HG02973 (cell line): ENCODE results near the gene NAV2.

Experiments used
- ATAC-seq: cut with Tn5 transposase; IDR thresholded peaks from one replicate; pipeline ENCODE4 v1.9.1; 2021; ENCODE audit warnings: moderate library complexity; ENCODE audit not compliant: unreplicated experiment

NAV2 gene

DNA sequence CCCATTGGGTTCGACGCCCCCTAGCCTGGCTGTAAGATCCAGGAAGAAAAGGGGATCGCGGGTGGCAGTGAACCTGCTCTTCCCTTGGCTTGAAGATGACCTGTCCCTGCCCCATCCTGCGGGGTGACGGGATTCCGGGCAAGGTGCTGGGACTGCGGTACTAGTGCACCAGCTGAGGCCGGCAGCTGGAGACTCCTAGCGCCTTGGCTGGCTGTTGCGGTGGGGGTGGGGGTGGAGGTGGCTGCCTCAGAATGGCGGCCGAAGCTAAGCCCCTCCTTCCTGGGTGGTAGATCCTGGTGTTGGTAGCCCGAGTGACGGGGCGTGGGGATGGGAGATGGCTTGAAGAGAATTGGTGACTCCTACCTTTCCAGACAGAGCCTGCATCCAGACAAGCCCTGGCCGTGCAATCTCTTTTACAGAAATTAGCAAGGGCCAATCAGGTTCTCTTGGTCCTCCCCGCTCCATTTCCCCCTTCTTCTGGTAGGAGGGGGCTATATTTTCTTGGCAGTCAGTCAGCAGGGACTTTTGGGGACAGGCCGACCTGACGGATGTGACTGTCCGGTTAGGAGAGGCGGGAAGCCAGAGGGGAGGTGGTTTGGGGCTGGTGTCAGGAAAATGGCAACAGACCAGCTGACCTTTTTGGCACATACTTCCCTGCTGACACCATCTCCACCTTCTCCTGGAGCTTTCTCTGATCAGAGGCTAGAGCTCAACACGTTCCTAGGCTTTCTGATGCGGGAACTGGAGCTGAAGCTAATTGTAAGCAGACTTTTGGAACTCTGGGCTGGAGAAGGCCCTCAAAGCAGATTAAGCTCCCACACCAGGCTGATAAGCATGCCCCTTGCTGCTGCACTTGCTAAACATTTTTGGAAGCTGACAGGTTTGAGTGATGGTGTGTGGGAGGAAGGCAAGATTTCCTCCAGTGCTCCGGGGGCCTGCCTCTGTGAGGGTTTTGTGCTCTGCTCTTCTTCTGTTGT is 2.0 kb downstream of the NAV2 start:
- no peak for ATAC-seq

DNA sequence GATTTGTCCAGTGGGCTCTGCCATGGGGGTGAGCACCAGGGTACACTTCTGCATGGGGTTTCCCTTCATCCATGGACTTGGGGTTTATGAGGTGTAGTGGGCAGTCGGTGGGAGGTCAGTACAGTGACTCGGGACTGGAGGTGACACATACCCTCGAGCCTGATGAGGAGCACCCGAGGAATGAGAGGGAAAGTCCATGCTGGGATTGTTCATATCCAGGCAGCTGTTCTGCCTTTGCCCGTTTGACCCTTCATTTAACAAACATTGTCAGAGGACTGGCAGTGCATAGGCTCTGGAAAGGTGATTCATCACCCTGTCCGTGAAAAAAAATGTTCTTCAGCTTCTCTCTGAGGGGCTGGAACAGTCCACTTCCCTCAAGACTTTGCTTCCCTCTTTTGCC is 2.7 kb downstream of the NAV2 start:
- ATAC-seq = no peak

DNA sequence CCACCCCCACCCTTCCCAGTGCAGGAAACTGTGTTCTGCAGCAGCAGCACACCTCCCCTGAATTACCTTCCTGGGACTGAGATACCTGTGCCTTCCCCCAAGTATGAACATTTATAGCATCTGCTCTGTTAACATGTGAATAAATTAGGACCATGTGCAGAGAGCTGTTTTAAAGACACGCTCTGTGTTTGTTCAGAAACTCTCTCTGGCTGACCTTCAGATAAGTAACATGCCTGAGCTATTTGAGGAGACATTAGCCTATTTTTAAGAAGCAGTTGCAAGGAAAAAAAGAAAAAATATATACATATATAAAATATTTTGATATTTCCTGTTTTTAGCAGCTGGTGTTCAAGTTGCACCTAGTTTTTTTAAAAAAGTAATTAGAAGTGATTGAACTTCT is 5.4 kb downstream of the NAV2 start:
- no peak for ATAC-seq

DNA sequence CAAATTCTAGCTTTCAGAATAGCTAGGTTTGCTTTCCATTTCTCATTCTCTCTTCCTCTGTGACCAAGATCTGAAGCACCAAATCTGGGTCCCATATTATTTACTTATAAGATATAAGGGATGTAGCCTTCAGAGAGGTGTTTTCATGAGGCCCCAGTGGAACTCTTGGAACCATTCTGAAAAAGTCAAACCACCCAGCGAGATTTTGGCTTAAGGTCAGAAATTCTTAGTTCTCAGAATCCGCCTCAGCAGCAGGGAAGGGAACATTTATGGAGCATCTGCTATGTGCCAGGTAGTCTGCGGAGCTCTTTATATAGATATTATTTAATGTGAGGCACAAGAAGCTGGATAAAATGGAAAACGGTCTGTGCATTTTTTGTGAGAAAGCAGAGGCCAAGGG is 6.3 kb downstream of the NAV2 start:
- ATAC-seq = no peak

DNA sequence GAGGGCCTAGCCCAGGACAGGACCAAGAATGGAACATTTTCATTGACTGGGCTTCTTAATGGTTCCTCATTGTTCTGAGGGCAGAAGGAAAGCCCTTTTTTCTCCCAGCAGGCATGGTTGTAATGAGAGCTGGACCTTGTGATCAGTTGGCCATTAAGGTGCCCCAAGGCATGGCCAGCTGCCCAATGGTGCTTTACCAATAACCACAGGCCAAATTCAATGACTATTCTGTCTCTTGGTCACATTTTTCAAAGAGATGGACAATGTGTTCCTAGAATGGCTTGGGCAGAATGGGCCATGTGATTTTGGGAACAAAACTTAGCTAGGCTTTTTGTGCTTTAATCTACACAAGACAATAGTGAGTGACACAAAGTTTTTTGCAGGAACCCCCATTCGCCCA is 7.3 kb downstream of the NAV2 start:
- no peak for ATAC-seq

DNA sequence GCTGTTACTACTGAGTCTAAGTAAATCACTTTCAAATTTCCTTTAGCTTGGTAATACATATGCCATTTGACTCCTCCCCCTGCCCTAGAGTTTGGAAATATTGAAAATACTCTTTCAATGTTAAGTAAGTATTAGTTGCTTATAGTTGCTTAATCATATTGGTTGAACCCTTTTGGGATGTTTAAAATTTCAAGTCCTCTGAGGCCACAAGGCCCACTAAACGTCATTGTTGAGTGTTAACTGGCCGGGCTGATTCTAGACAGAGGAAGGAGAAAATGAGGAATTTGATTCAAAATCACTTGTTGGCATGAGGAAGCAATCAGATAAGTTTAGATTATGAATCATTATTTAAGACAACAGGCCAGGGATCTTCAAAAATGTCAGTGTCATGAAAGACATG is 8.5 kb downstream of the NAV2 start:
- no peak for ATAC-seq

DNA sequence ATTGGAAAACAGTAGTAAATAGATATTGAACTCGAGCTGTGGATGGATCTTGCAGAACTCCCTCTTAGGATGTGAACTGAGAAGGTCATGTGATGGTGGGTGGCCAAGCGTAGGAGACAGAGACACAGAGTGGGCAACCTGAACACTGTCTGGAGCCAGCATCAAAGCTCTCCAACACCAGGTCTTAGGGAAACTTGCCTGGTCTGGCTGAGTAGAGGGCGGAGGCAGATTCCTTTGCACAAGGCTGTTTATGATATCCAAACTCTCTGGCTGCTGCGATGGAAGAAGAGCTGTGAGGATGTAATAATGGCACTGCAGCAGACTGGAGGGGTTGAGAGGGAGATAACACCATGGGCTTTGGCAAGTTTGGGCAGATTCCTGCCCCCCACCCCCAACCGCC is 10.1 kb downstream of the NAV2 start:
- no peak for ATAC-seq

DNA sequence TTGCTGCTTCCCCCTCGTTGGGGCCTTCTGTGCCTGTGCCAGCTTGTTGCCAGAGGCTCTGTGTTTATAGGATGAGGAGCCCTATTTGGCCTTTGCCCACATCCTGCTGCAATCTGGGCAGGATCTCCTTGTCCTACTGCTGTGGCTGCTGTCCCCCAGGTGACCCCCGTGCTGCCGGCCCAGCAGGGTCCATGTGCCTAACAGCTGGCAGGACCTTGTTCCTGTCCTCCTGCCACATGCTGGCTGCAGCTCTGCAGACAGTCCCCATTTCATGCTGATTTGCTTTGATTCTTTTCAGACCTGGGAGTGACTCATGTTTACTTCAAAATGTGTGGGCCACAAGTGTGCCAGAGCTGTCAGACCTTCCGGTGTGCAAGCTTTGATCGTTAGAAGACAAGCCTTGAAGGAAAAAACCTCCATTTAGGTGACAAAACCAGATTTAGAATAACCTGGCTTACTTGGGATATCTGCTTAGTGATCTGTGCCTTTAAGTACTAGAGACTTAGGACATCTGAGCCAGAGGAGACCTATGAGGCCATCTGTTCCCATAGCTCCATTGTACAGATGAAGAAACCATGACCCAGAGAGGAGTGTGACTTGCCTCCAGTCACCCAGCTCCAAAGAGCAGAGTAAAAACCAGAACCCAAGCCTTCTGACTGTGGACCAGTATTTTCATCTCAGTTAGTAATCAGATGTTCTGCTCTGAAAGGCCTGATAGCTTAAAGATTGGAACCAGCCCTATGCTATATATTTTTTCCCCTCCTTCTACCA is 11.1 kb downstream of the NAV2 start:
- no peak for ATAC-seq

DNA sequence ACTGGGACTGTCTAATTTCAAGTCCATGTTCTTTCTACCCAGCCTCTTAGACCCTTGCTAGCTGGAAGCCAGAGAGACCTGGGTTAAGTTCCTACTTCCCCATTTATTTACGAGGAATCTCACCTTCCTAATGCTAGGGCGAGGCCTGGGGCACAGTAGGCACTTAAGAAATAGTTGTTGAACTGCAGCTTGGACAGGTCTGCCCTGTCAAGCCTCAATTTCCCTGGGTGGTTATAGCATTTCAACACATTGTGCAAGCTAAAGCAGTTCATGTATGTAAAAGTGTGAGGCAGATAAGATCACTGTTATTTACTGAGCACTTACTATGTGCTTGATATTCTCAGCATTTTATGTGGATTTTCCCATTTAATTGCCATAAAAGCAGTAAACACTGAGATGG is 12.1 kb downstream of the NAV2 start:
- ATAC-seq = no peak

DNA sequence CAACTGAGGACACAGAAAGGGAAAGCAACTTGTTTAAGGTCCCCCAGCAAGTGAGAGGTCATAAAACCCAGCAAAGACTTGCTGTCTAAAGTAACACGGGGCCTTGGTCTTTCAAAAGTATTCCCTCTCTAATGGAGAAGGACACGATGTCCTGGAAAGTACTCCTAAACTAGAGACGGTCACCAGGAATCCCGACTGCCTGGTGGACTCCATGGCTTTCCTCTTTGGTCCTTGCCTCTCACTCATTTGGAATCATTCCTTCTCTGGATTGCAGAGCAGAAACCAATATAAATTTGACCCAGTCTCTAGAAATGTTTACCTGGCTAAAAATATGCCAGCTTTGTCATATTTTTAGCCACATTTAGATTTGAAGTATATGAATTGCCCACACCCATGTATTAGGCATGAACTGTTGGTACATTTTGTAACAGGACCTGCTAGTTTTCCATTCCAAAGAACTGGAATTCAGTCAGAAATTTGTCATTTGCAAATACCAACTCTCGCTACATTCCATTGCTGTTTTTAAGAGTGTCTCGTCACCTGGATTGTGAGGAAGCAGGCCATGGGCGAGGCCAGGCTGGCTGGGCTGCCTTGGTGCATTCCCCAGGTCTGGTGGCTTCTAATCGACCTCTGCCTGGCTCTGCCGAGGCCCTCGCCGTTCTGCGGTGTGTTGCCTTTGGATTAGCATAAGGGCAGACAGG is 12.9 kb downstream of the NAV2 start:
- ATAC-seq = no peak

DNA sequence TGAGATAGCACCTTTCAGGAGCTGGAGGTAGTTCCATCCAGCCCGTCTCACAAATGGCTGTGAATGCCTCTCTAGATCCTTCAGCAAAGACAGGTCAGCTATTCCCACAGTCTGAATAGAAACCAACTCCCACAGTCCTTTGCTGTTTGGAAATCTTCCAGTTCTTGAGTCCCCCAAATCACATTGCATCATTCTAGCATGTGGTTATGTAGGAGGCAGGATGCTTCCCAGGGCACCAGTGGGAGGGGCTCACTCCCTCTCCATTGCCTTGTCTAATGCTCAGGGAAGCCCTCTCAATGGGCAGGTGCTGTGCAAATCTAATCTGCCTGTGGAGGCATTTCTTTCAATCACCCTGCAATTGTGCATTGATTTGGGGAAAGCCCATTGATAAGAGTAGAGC is 14.6 kb downstream of the NAV2 start:
- ATAC-seq = no peak

DNA sequence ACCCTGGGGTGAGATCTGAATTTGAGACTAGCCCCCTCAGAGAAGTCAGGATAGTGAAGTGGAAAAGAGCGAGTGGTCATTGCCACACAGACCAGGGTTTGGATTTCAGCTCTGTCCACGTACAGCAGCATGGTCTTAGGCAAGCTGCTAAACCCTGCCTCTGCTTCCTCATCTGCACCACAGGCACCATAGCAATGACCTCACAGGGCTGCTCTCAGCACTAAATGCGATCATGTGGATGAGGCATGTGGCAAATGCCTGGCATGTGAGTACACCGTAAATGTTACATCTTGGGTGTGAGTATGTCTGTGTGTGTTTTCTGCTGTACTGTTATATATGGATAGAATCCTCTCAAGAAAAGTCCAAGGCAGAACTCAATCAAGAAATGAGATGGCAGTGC is 15.8 kb downstream of the NAV2 start:
- ATAC-seq = no peak

DNA sequence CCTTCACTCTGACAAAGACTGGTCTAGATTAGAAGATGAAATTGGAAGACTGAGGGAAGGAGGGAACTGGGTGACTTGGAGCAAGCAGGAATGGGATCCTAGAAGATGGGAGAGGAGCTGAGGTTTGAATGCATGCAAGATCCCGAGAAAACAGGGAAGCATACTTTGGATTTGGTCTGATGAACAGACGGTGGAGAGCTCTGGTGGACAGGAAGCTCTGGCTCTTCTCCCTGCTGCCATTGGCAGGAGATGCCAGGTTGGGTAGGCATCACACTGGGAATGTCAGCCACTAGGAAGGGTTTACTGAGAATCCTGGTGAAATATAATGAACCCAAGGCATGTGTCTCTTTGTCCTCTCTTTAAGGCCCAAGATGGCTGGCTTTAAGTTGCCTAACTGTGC is 16.5 kb downstream of the NAV2 start:
- no peak for ATAC-seq

DNA sequence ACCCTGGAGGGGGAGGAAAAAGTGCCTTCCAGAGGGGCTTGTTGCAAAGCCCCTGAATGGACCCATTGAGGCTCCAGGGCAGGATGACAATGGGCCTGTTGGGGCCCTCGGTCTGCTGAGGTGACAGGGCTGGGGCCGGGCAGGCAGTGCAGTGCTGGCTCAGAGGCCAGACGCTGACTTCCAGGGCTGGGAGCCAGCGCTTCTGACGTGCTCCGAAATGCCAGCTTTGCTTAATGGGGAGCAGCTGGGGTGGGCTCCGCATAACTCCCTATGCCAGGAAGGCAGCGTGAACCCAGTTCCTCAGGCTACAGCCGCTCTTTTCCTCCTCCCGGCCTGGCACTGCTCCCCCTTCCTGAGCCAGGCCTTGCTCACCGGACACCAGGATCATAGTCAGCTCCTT is 17.7 kb downstream of the NAV2 start:
- ATAC-seq = no peak

DNA sequence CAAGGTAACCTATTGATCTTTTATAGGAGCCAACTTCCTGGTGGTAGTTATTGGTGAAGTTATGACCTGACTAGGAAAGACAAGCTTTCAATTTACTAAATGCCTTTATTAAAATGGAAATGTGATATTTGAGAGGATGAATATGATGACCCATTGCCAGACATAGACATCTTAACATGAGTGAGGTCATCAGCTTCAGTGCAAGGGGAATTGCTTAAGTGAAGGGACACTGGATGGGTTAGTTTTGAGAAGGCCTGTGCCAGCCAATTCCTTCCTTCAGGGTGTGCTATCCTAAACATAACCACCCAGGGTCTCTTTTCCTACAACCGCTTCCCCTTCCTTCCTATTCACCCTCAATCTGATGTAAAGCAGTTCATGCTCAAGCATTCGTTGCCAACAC is 21.5 kb downstream of the NAV2 start:
- ATAC-seq = no peak

DNA sequence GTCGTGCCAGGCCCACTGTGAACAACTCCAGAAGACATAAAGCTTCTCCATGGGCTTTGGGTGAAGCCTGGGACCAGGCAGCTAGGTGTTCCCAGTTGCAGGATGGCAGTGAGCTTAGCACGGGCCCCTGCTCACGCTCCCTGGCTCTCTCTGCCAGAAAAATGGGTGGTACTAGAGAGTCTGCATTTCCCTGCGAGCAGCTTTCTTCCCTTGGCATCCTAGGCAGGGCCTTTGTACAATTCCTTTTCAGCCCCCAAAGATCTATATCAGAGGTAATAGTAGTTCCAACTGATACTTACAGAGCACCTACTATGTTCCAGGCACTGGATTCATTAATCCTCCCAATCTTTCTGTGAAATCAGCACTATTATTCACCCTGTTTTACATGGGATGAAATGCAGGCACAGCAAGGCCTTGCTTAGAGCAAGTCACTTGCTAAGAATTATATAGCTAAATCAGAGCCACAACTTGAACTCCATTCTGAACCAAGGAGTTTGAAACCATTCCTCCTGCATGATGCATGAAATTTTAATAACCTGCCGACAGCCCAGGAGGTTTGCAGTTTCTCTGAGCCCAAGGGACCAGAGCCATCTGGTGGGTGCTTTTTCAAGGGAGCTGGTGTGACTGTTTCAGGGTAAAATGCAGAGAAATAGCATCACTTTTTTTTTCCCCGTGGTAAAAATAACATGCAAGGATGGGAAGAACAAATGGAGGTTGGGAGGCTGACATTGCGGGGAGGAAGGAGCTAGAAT is 22.7 kb downstream of the NAV2 start:
- ATAC-seq = no peak

DNA sequence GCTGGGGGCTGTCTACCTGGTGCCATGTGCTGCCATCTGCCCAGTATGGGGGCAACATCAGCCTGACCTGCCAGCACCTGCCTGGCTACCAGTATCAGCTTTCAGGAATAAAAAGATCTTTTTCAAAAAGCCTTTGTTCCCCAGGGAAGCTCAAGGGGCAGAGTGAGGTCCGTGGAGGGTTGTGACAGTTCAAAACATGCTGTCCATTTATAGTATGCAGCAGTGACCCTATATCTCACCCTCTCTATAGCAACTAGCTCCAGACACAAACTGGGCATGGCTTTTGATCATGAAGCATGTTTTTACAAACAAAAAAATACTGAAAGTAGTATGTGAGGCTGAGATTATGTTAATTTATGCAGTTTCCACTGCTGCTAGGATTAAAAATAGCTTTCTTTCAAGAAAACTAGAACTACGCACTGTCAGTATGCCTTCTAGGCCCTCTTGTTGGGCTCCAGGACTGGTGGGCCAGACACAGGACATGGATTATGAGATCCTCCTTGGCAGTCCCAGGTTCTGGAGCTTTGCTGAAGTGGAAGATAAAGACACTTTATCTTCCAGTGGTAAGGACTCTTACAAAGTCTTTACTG is 23.4 kb downstream of the NAV2 start:
- no peak for ATAC-seq

DNA sequence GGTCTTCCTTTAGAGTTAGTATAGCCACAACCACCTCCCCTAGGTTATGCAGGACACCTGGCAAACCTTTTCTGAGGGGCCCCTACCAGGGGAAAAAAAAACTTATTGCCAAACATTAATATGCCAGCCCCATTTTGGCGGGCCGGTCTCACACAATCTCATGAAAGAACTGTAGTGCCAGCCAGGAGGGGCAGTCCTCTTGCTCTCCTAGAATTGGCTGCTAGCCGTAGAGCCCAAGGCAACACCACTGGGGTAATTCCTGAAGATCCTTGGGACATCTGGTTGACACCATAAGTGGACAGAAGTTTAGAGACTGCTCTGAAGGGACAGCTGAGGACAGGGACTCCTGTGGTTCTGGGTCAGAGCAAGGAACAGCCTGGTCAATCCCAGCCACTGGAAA is 24.2 kb downstream of the NAV2 start:
- ATAC-seq = no peak

DNA sequence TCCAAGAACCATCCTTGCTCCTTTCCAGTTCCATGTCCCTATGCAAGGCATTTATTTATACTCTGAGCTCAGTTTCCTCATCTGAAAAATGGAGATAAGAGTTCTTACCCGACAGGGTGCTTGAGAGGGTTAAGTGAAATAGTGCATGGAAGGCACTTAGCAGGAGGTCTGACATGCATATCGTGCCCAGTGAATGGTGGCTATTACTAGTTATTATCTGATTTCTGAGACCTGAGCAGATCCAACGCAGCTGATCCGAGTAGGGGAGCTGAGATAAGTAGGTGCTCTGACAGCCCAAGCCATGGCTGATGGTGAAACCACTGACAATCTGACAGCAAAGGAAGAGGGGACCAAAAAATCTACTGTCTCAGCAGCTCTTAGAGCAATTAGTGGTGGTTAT is 24.9 kb downstream of the NAV2 start:
- ATAC-seq = no peak

DNA sequence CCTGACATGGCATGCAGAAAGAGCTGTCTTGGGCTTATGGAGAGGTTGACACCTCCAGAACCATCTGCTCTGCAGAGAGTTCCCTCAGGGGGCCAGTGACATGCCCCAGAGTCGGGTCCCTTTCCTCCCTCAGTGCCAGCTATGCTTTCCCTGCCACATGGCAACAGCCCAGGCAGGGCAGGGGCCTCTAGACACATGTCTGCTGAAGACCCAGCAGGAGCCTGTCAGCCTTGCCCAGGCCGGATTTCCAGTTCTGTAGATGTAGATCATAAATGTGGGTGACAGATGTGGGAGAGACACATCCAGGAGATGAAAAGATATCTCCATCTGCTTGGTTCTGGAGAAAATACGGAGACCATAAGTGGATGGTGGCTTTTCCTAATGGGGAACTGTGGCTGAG is 25.5 kb downstream of the NAV2 start:
- no peak for ATAC-seq

DNA sequence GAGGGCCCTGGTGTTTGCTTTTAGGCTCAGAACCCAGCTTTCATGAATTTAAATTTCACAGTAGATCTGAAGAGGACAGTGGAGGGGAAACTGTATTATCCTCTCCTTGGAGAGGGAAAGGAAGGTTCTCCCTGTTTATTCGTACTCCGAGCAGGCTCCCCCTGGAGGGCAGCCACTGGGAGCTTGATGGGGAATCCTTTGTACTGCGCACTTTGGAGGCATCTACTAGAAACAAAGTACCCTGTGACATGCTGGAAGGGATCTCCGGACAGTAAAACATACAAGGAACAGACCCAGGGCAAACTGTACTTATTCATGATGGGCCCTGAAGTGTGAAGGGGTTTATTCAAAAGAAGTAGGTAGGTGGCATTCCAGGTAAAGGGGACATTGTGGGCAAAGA is 27.2 kb downstream of the NAV2 start:
- ATAC-seq = no peak
